K562 (cell line): Measurements from ENCODE around the gene JADE2. TPM values are rescaled to one million over a fixed set of nuclear protein-coding genes. Genes with fewer than 3 reads are reported as not detected.

Source experiments
- CHD7 ChIP-seq: fragments of 200-600 bp; sonication (generic); IDR thresholded peaks from one replicate; pipeline ENCODE4 v1.6.1; 2012; ENCODE audit warnings: mild to moderate bottlenecking, low read depth, low read length, inconsistent platforms
- HINFP ChIP-seq: fragments of 450-650 bp; conservative IDR thresholded peaks from 2 replicates; pipeline ENCODE4 v1.6.1; 2016; ENCODE audit warnings: missing genetic modification characterization, low read depth, mild to moderate bottlenecking, control low read depth, missing compliant biosample characterization
- NBN ChIP-seq: fragments of 450-650 bp; IDR thresholded peaks from 2 replicates; pipeline ENCODE4 v1.6.1; 2016; ENCODE audit warnings: low read depth, mild to moderate bottlenecking
- NR2C1 ChIP-seq, 2 experiments: fragments of 450-650 bp; IDR thresholded peaks; 2 replicates each; pipeline ENCODE4 v1.6.1; 2017; ENCODE audit warnings: mild to moderate bottlenecking in 2 of 2, antibody characterized with exemption in 1 of 2, inconsistent platforms in 1 of 2, missing compliant biosample characterization in 1 of 2, missing genetic modification characterization in 1 of 2
- POLR2AphosphoS5 ChIP-seq: IDR thresholded peaks from 2 replicates; pipeline ENCODE4 v1.6.1; 2011; ENCODE audit warnings: mild to moderate bottlenecking, low read depth, low read length, moderate library complexity; ENCODE audit not compliant: control insufficient read depth, insufficient read depth
- PTTG1 ChIP-seq: fragments of 450-650 bp; IDR thresholded peaks from 2 replicates; pipeline ENCODE4 v1.6.1; 2016; ENCODE audit warnings: low read depth, mild to moderate bottlenecking, missing genetic modification characterization, missing compliant biosample characterization
- RBM14 ChIP-seq: fragments of 200-400 bp; formaldehyde crosslinking; IDR thresholded peaks from 2 replicates; pipeline ENCODE4 v1.6.1; 2018; ENCODE audit warnings: low read depth, mild to moderate bottlenecking, low read length, moderate library complexity, borderline replicate concordance; ENCODE audit not compliant: insufficient read depth
- ZBTB43 ChIP-seq: sonication (generic); formaldehyde crosslinking; IDR thresholded peaks from 2 replicates; pipeline ENCODE4 v1.8.0; 2023; ENCODE audit warnings: mild to moderate bottlenecking, missing genetic modification reagents
- ZFX ChIP-seq: sonication (generic); formaldehyde crosslinking; IDR thresholded peaks from 2 replicates; pipeline ENCODE4 v1.8.0; 2022; ENCODE audit warnings: mild to moderate bottlenecking, missing genetic modification reagents, moderate library complexity
- ZNF282 ChIP-seq: sonication (generic); formaldehyde crosslinking; IDR thresholded peaks from 2 replicates; pipeline ENCODE4 v1.8.1; 2023; ENCODE audit warnings: missing genetic modification reagents
- polyA plus RNA-seq, 8 experiments: library from polyadenylated mRNA; depleted of rRNA in 4 of 8; stranded (reverse) in 5 of 8; unstranded in 3 of 8; fragments of >200 nt; fragmentation: Nextera tagmentation in 2 of 8; fragmentation: Illumina TruSeq in 1 of 8; extraction: Ambion mirVana in 2 of 8; extraction: Trizol in 1 of 8; gene quantifications; 2 replicates each; pipeline versions ENCODE4 v1.2.1 to v1.2.3, GENCODE V29; 2011 to 2014; ENCODE audit warnings: inconsistent platforms in 1 of 8, missing spikeins in 1 of 8
- total RNA-seq, 7 experiments: library from RNA; depleted of rRNA in 6 of 7; stranded (reverse); fragments of >200 nt in 6 of 7; fragmentation: Illumina TruSeq in 2 of 7; extraction: Trizol in 2 of 7; gene quantifications; 2 replicates each; pipeline versions ENCODE4 v1.2.1 to v1.2.3, GENCODE V29; 2011 to 2021; ENCODE audit warnings: low replicate concordance in 1 of 7

The JADE2 gene
- total and polyA plus RNA-seq, 9 of the 15 experiments (the other 6 are each of a cell fraction or from before 2014, with no cell fraction given): 0.50 to 23.3 (median 9.1) TPM

DNA sequence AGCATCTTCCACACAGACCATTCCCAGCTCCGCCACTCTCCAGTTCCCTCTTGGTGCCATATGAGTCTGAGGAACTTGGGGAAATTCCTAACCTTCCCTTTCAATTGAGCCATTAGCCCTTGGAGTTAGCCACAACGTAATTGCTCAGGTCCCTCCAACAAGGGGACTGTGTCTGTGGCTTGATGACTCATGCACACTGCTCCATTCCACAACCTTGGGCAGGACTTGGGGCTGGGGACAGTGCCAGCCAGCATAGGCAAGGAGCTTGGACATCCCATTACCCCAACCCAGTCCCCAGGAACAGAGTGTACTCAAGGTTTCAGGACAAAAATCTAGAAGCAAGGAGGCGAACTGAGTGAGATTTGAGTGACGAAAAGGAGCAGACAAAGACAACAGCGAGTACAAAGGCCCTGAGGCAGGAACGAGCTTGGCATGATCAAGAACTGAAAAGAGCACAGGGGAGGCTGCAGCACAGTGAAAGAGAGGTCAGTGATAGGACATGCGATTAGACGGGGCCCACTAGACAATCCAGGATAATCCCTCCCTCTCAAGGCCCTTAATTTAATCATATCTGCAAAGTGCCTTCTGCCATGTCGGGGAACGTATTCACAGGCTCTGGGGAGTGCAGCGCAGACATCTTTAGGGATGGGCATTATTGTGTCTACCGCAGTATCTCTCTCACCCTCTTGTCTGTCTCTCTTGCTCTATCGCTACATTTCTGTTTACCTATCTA, 16.0 kb upstream of the JADE2 start (continued):
- no peak for TF ChIP-seq HINFP
- TF ChIP-seq ZBTB43 (CRISPR knock-in tag): no peak
- TF ChIP-seq POLR2AphosphoS5: no peak
- TF ChIP-seq NR2C1 (IDR thresholded peaks at IDR 0.05): no peak
- TF ChIP-seq NR2C1 (tag; IDR thresholded peaks at IDR 0.05): no peak
- TF ChIP-seq ZFX (CRISPR knock-in tag): no peak
- TF ChIP-seq PTTG1 (tag): no peak
- no peak for TF ChIP-seq CHD7
- TF ChIP-seq RBM14: no peak
- TF ChIP-seq ZNF282 (CRISPR knock-in tag): no peak
- TF ChIP-seq NBN: no peak
